ENCODE measurements around the gene TNRC6C. TPM values are rescaled to one million over a fixed set of nuclear protein-coding genes. Genes with fewer than 3 reads are reported as not detected.

TNRC6C gene
- total RNA-seq, 1 experiment from 2014 or later, result 16.4 TPM

GRCh38 chr17:78144736-78145641, 186.5 kb downstream of the TNRC6C start:
- ChIA-PET CTCF (interaction anchor here (0.5 to 1.0 kb wide), 4 partner anchors 17 to 1597 kb away, joined by 3 to 4 read pairs (median 4); no protein-coding TSS in a partner anchor), POLR2A (interaction anchor here (0.7 to 2.7 kb wide), 5 partner anchors 8 to 171 kb away, joined by 3 to 12 read pairs (median 4); partner anchors contain the start of gene SYNGR2)
- intact Hi-C loops (cut with micrococcal nuclease), result no loop called here
- peaks cover 15% of the 10 kb centered on the region for H3K4me1 Mint-ChIP-seq (ENCODE audit: insufficient read depth, unreplicated experiment)
- TF ChIP-seq CTCF (IDR thresholded peaks at IDR 0.05; ENCODE audit: unreplicated experiment), result no peak
- no peaks in the 10 kb centered on the region for H3K9me3 Mint-ChIP-seq (ENCODE audit: unreplicated experiment)
- no peak overlapping the region for H3K27ac Mint-ChIP-seq (ENCODE audit: low read depth, unreplicated experiment)
- no peaks in the 10 kb centered on the region for H3K36me3 Mint-ChIP-seq (ENCODE audit: insufficient read depth, unreplicated experiment)
- no peaks in the 10 kb centered on the region for H3K27me3 Mint-ChIP-seq (ENCODE audit: insufficient read depth, unreplicated experiment)
- H3K4me3 Mint-ChIP-seq (ENCODE audit: unreplicated experiment), result no peak overlapping the region
- BruUV-seq (replicated peaks), result no TSS peak
- DNase-seq (ENCODE audit: unreplicated experiment), result no peak

GRCh38 chr17:78146471-78146869, 188.0 kb downstream of the TNRC6C start:
- no peak for TF ChIP-seq CTCF (IDR thresholded peaks at IDR 0.05; ENCODE audit: unreplicated experiment)
- no peaks in the 10 kb centered on the region for H3K27me3 Mint-ChIP-seq (ENCODE audit: insufficient read depth, unreplicated experiment)
- H3K4me3 Mint-ChIP-seq (ENCODE audit: unreplicated experiment), result no peak overlapping the region
- H3K27ac Mint-ChIP-seq (ENCODE audit: low read depth, unreplicated experiment), result no peak overlapping the region
- peaks cover 10% of the 10 kb centered on the region for H3K4me1 Mint-ChIP-seq (ENCODE audit: insufficient read depth, unreplicated experiment)
- BruUV-seq (replicated peaks), result no TSS peak
- H3K9me3 Mint-ChIP-seq (ENCODE audit: unreplicated experiment), result no peaks in the 10 kb centered on the region
- ChIA-PET POLR2A (no interaction called here), CTCF (interaction anchor here (1.0 kb wide), 1 partner anchor 276 kb away, joined by 3 read pairs; no protein-coding TSS in a partner anchor)
- intact Hi-C loops (cut with micrococcal nuclease), result no loop called here
- no peak for DNase-seq (ENCODE audit: unreplicated experiment)
- H3K36me3 Mint-ChIP-seq (ENCODE audit: insufficient read depth, unreplicated experiment), result no peaks in the 10 kb centered on the region

GRCh38 chr17:78146881-78147280, 188.4 kb downstream of the TNRC6C start:
- Mint-ChIP-seq H3K36me3 (ENCODE audit: insufficient read depth, unreplicated experiment) (no peaks in the 10 kb centered on the region), H3K9me3 (ENCODE audit: unreplicated experiment) (no peaks in the 10 kb centered on the region), H3K4me3 (ENCODE audit: unreplicated experiment) (no peak overlapping the region), H3K27ac (ENCODE audit: low read depth, unreplicated experiment) (no peak overlapping the region), H3K4me1 (ENCODE audit: insufficient read depth, unreplicated experiment) (peaks cover 10% of the 10 kb centered on the region), H3K27me3 (ENCODE audit: insufficient read depth, unreplicated experiment) (no peaks in the 10 kb centered on the region)
- intact Hi-C loops (cut with micrococcal nuclease), result no loop called here
- POLR2A ChIA-PET, result no interaction called here
- CTCF ChIA-PET, result interaction anchor here (1.0 kb wide), 1 partner anchor 276 kb away, joined by 3 read pairs; no protein-coding TSS in a partner anchor
- no peak for TF ChIP-seq CTCF (IDR thresholded peaks at IDR 0.05; ENCODE audit: unreplicated experiment)
- BruUV-seq (replicated peaks), result no TSS peak
- DNase-seq (ENCODE audit: unreplicated experiment), result no peak

- intact Hi-C loops (cut with micrococcal nuclease), result no loop called here
- Mint-ChIP-seq H3K36me3 (ENCODE audit: insufficient read depth, unreplicated experiment) (no peaks in the 10 kb centered on the region), H3K27me3 (ENCODE audit: insufficient read depth, unreplicated experiment) (no peaks in the 10 kb centered on the region), H3K9me3 (ENCODE audit: unreplicated experiment) (no peaks in the 10 kb centered on the region), H3K27ac (ENCODE audit: low read depth, unreplicated experiment) (no peak overlapping the region), H3K4me1 (ENCODE audit: insufficient read depth, unreplicated experiment) (peaks cover 10% of the 10 kb centered on the region), H3K4me3 (ENCODE audit: unreplicated experiment) (no peak overlapping the region)
- ChIA-PET POLR2A (no interaction called here), CTCF (no interaction called here)
- BruUV-seq (replicated peaks), result no TSS peak
- DNase-seq (ENCODE audit: unreplicated experiment), result no peak
- TF ChIP-seq CTCF (IDR thresholded peaks at IDR 0.05; ENCODE audit: unreplicated experiment), result no peak
Measured at GRCh38 chr17:78147315-78147998, 189.0 kb downstream of the TNRC6C start.
